ENCODE results near the gene TERB1.

Gene TERB1

GRCh38 chr16:66844009-66844341, 42.6 kb upstream of the TERB1 start:
- Histone ChIP-seq H3K18ac (ENCODE audit: low read length) (no peak overlapping the region), H2BK15ac (ENCODE audit: low read length) (no peak overlapping the region)
- WGBS, 2 donors (ENCODE audit: extremely low coverage in 2 of 2, insufficient read length in 2 of 2, insufficient replicate concordance in 1 of 2), result no CpG with 5 or more reads among the region's 14 CpGs

GRCh38 chr16:66843191-66843590, 41.8 kb upstream of the TERB1 start:
- Histone ChIP-seq H2BK5ac (ENCODE audit: low read length) (no peak overlapping the region), H3K23ac (ENCODE audit: low read depth, low read length, poor library complexity) (no peak overlapping the region)
- whole genome bisulfite sequencing, 2 donors (ENCODE audit: extremely low coverage in 2 of 2, insufficient read length in 2 of 2, insufficient replicate concordance in 1 of 2), result no CpG with 5 or more reads among the region's 2 CpGs

More at GRCh38 chr16:66844009-66844341, 42.6 kb upstream of the TERB1 start:
- no peak overlapping the region for H2BK12ac ChIP-seq (ENCODE audit: low read length)
- no peak overlapping the region for H3K14ac ChIP-seq (ENCODE audit: low read length)
- H2BK120ac ChIP-seq (ENCODE audit: low read depth, low read length), result no peak overlapping the region
- H4K91ac ChIP-seq (ENCODE audit: low read depth, low read length, poor library complexity), result no peak overlapping the region
- H3K27me3 ChIP-seq (ENCODE audit: control insufficient read depth in 3 of 3, insufficient read depth in 3 of 3, low read depth in 1 of 3, low read length in 3 of 3), result peaks cover 15 to 81% (median 50%) of the 10 kb centered on the region in 3 experiments
- no peak overlapping the region for H2BK5ac ChIP-seq (ENCODE audit: low read length)
- no peak overlapping the region for H3K27ac ChIP-seq (replicated peaks; ENCODE audit: low read length)
- no peaks in the 10 kb centered on the region for H3K36me3 ChIP-seq (replicated peaks in 1 of 2; ENCODE audit: control insufficient read depth in 2 of 2, insufficient read depth in 2 of 2, low read length in 2 of 2)
- H3K4me1 ChIP-seq (ENCODE audit: control insufficient read depth in 2 of 2, insufficient read depth in 1 of 2, low read depth in 1 of 2, low read length in 2 of 2), result peaks cover 3 to 8% of the 10 kb centered on the region in 2 donors
- H3K4me3 ChIP-seq (ENCODE audit: low read length in 2 of 2), result peak overlapping the region; percentile 32 to 82
- H3K4me2 ChIP-seq (ENCODE audit: insufficient read depth, low read length, poor library complexity, severe bottlenecking), result peak overlapping the region; percentile 99
- H3K79me1 ChIP-seq (ENCODE audit: low read depth, low read length), result no peaks in the 10 kb centered on the region
- peak overlapping the region; percentile 87 for H2AFZ ChIP-seq (ENCODE audit: low read length)
- no peak overlapping the region for H4K8ac ChIP-seq (ENCODE audit: low read depth, low read length)
- no peak for DNase-seq (ENCODE audit: low spot score)
- no peak overlapping the region for H3K9ac ChIP-seq (ENCODE audit: low read depth, low read length, poor library complexity)
- H3K23ac ChIP-seq (ENCODE audit: low read depth, low read length, poor library complexity), result no peak overlapping the region
- H2AK5ac ChIP-seq (ENCODE audit: low read depth, low read length), result no peak overlapping the region
- H3K9me3 ChIP-seq (replicated peaks in 1 of 2; ENCODE audit: control insufficient read depth in 2 of 2, insufficient read depth in 1 of 2, low read depth in 1 of 2, low read length in 2 of 2), result no peaks in the 10 kb centered on the region
- H3K4ac ChIP-seq (ENCODE audit: low read length), result no peak overlapping the region

GRCh38 chr16:66842765-66843164, 41.4 kb upstream of the TERB1 start:
- Histone ChIP-seq H3K9me3 (replicated peaks in 1 of 2; ENCODE audit: control insufficient read depth in 2 of 2, insufficient read depth in 1 of 2, low read depth in 1 of 2, low read length in 2 of 2) (no peaks in the 10 kb centered on the region), H3K18ac (ENCODE audit: low read length) (no peak overlapping the region), H2AFZ (ENCODE audit: low read length) (no peak overlapping the region), H3K4me3 (ENCODE audit: low read length in 2 of 2) (peak overlapping the region in 1 of 2 donors; percentile 18), H2BK120ac (ENCODE audit: low read depth, low read length) (no peak overlapping the region), H3K36me3 (replicated peaks in 1 of 2; ENCODE audit: control insufficient read depth in 2 of 2, insufficient read depth in 2 of 2, low read length in 2 of 2) (no peaks in the 10 kb centered on the region), H3K9ac (ENCODE audit: low read depth, low read length, poor library complexity) (no peak overlapping the region), H3K23ac (ENCODE audit: low read depth, low read length, poor library complexity) (no peak overlapping the region), H2BK5ac (ENCODE audit: low read length) (no peak overlapping the region), H2BK15ac (ENCODE audit: low read length) (no peak overlapping the region), H3K4me1 (ENCODE audit: control insufficient read depth in 2 of 2, insufficient read depth in 1 of 2, low read depth in 1 of 2, low read length in 2 of 2) (peaks cover 3 to 8% of the 10 kb centered on the region in 2 donors), H4K91ac (ENCODE audit: low read depth, low read length, poor library complexity) (no peak overlapping the region), H4K8ac (ENCODE audit: low read depth, low read length) (no peak overlapping the region), H3K4ac (ENCODE audit: low read length) (no peak overlapping the region), H3K27ac (replicated peaks; ENCODE audit: low read length) (no peak overlapping the region), H2AK5ac (ENCODE audit: low read depth, low read length) (peak overlapping the region; percentile 34), H3K79me1 (ENCODE audit: low read depth, low read length) (no peaks in the 10 kb centered on the region), H3K14ac (ENCODE audit: low read length) (no peak overlapping the region), H2BK12ac (ENCODE audit: low read length) (no peak overlapping the region), H3K4me2 (ENCODE audit: insufficient read depth, low read length, poor library complexity, severe bottlenecking) (no peak overlapping the region), H3K27me3 (ENCODE audit: control insufficient read depth in 3 of 3, insufficient read depth in 3 of 3, low read depth in 1 of 3, low read length in 3 of 3) (peaks cover 15 to 69% (median 50%) of the 10 kb centered on the region in 3 experiments)
- DNase-seq (ENCODE audit: low spot score), result no peak
- WGBS, 2 donors (ENCODE audit: extremely low coverage in 2 of 2, insufficient read length in 2 of 2, insufficient replicate concordance in 1 of 2), result no CpG with 5 or more reads among the region's 7 CpGs

More at GRCh38 chr16:66843191-66843590, 41.8 kb upstream of the TERB1 start:
- no peaks in the 10 kb centered on the region for H3K36me3 ChIP-seq (replicated peaks in 1 of 2; ENCODE audit: control insufficient read depth in 2 of 2, insufficient read depth in 2 of 2, low read length in 2 of 2)
- H2BK120ac ChIP-seq (ENCODE audit: low read depth, low read length), result no peak overlapping the region
- H3K4ac ChIP-seq (ENCODE audit: low read length), result no peak overlapping the region
- H2AK5ac ChIP-seq (ENCODE audit: low read depth, low read length), result no peak overlapping the region
- H3K9me3 ChIP-seq (replicated peaks in 1 of 2; ENCODE audit: control insufficient read depth in 2 of 2, insufficient read depth in 1 of 2, low read depth in 1 of 2, low read length in 2 of 2), result no peaks in the 10 kb centered on the region
- no peak overlapping the region for H4K8ac ChIP-seq (ENCODE audit: low read depth, low read length)
- H3K4me3 ChIP-seq (ENCODE audit: low read length in 2 of 2), result peak overlapping the region in 1 of 2 donors; percentile 18
- no peaks in the 10 kb centered on the region for H3K79me1 ChIP-seq (ENCODE audit: low read depth, low read length)
- no peak overlapping the region for H2BK15ac ChIP-seq (ENCODE audit: low read length)
- no peak overlapping the region for H3K9ac ChIP-seq (ENCODE audit: low read depth, low read length, poor library complexity)
- peaks cover 3 to 8% of the 10 kb centered on the region in 2 donors for H3K4me1 ChIP-seq (ENCODE audit: control insufficient read depth in 2 of 2, insufficient read depth in 1 of 2, low read depth in 1 of 2, low read length in 2 of 2)
- no peak overlapping the region for H2BK12ac ChIP-seq (ENCODE audit: low read length)
- no peak overlapping the region for H3K27ac ChIP-seq (replicated peaks; ENCODE audit: low read length)
- H3K18ac ChIP-seq (ENCODE audit: low read length), result no peak overlapping the region
- H3K27me3 ChIP-seq (ENCODE audit: control insufficient read depth in 3 of 3, insufficient read depth in 3 of 3, low read depth in 1 of 3, low read length in 3 of 3), result peaks cover 15 to 73% (median 50%) of the 10 kb centered on the region in 3 experiments
- no peak overlapping the region for H3K14ac ChIP-seq (ENCODE audit: low read length)
- no peak overlapping the region for H3K4me2 ChIP-seq (ENCODE audit: insufficient read depth, low read length, poor library complexity, severe bottlenecking)
- no peak overlapping the region for H2AFZ ChIP-seq (ENCODE audit: low read length)
- no peak for DNase-seq (ENCODE audit: low spot score)
- no peak overlapping the region for H4K91ac ChIP-seq (ENCODE audit: low read depth, low read length, poor library complexity)

- no CpG with 5 or more reads among the region's 4 CpGs for WGBS, 2 donors (ENCODE audit: extremely low coverage in 2 of 2, insufficient read length in 2 of 2, insufficient replicate concordance in 1 of 2)
- H3K27ac ChIP-seq (replicated peaks; ENCODE audit: low read length), result no peak overlapping the region
- H3K27me3 ChIP-seq (ENCODE audit: control insufficient read depth in 3 of 3, insufficient read depth in 3 of 3, low read depth in 1 of 3, low read length in 3 of 3), result peaks cover 15 to 55% (median 39%) of the 10 kb centered on the region in 3 experiments
- H3K9ac ChIP-seq (ENCODE audit: low read depth, low read length, poor library complexity), result no peak overlapping the region
- H2BK12ac ChIP-seq (ENCODE audit: low read length), result no peak overlapping the region
- H3K4me1 ChIP-seq (ENCODE audit: control insufficient read depth in 2 of 2, insufficient read depth in 1 of 2, low read depth in 1 of 2, low read length in 2 of 2), result peaks cover 3 to 8% of the 10 kb centered on the region in 2 donors
- H2BK15ac ChIP-seq (ENCODE audit: low read length), result no peak overlapping the region
- no peak overlapping the region for H3K14ac ChIP-seq (ENCODE audit: low read length)
- H3K4me2 ChIP-seq (ENCODE audit: insufficient read depth, low read length, poor library complexity, severe bottlenecking), result no peak overlapping the region
- H2AFZ ChIP-seq (ENCODE audit: low read length), result no peak overlapping the region
- no peak overlapping the region for H3K23ac ChIP-seq (ENCODE audit: low read depth, low read length, poor library complexity)
- no peaks in the 10 kb centered on the region for H3K36me3 ChIP-seq (replicated peaks in 1 of 2; ENCODE audit: control insufficient read depth in 2 of 2, insufficient read depth in 2 of 2, low read length in 2 of 2)
- no peak overlapping the region for H4K91ac ChIP-seq (ENCODE audit: low read depth, low read length, poor library complexity)
- no peak for DNase-seq (ENCODE audit: low spot score)
- H2BK5ac ChIP-seq (ENCODE audit: low read length), result no peak overlapping the region
- H4K8ac ChIP-seq (ENCODE audit: low read depth, low read length), result no peak overlapping the region
- no peak overlapping the region for H2AK5ac ChIP-seq (ENCODE audit: low read depth, low read length)
- no peaks in the 10 kb centered on the region for H3K79me1 ChIP-seq (ENCODE audit: low read depth, low read length)
- no peak overlapping the region for H3K4me3 ChIP-seq (ENCODE audit: low read length in 2 of 2)
- no peak overlapping the region for H3K18ac ChIP-seq (ENCODE audit: low read length)
- H3K4ac ChIP-seq (ENCODE audit: low read length), result no peak overlapping the region
- H2BK120ac ChIP-seq (ENCODE audit: low read depth, low read length), result no peak overlapping the region
- no peaks in the 10 kb centered on the region for H3K9me3 ChIP-seq (replicated peaks in 1 of 2; ENCODE audit: control insufficient read depth in 2 of 2, insufficient read depth in 1 of 2, low read depth in 1 of 2, low read length in 2 of 2)
Observed at GRCh38 chr16:66841366-66841765, 40.0 kb upstream of the TERB1 start.
